HepG2 (cell line): ENCODE results near the gene ZNF860. TPM values are rescaled to one million over a fixed set of nuclear protein-coding genes. Genes with fewer than 3 reads are reported as not detected.

Source experiments
- BRD4 ChIP-seq: sonication (generic); formaldehyde crosslinking; IDR thresholded peaks from 2 replicates; pipeline ENCODE4 v1.4.0; 2020; ENCODE audit warnings: missing genetic modification reagents
- EEA1 ChIP-seq: sonication (generic); formaldehyde crosslinking; IDR thresholded peaks from 2 replicates; pipeline ENCODE4 v1.5.1; 2020; ENCODE audit warnings: mild to moderate bottlenecking, missing genetic modification reagents, borderline replicate concordance
- FOSL1 ChIP-seq: sonication (generic); formaldehyde crosslinking; IDR thresholded peaks from 2 replicates; pipeline ENCODE4 v1.9.0; 2021; ENCODE audit warnings: missing genetic modification reagents, borderline replicate concordance
- GFI1 ChIP-seq: sonication (generic); formaldehyde crosslinking; IDR thresholded peaks from 2 replicates; pipeline ENCODE4 v1.5.0; 2020; ENCODE audit warnings: missing genetic modification reagents, mild to moderate bottlenecking, borderline replicate concordance
- HDAC1 ChIP-seq: sonication (generic); formaldehyde crosslinking; IDR thresholded peaks from 2 replicates; pipeline ENCODE4 v1.5.1; 2020; ENCODE audit warnings: mild to moderate bottlenecking, missing genetic modification reagents
- KAT7 ChIP-seq: IDR thresholded peaks from 2 replicates; pipeline ENCODE4 v1.6.1; 2018; ENCODE audit warnings: borderline replicate concordance, missing compliant biosample characterization
- ONECUT2 ChIP-seq: sonication (generic); formaldehyde crosslinking; IDR thresholded peaks from 2 replicates; pipeline ENCODE4 v1.4.0; 2020; ENCODE audit warnings: missing genetic modification reagents
- RFXANK ChIP-seq: IDR thresholded peaks from 2 replicates; pipeline ENCODE4 v1.6.1; 2016
- SETDB1 ChIP-seq: sonication (generic); formaldehyde crosslinking; IDR thresholded peaks from 2 replicates; pipeline ENCODE4 v1.5.1; 2020; ENCODE audit warnings: missing genetic modification reagents, mild to moderate bottlenecking, borderline replicate concordance
- SYNCRIP ChIP-seq: fragments of 200-400 bp; formaldehyde crosslinking; IDR thresholded peaks from 2 replicates; pipeline ENCODE4 v1.6.1; 2018; ENCODE audit warnings: mild to moderate bottlenecking, low read depth, low read length; ENCODE audit not compliant: insufficient read depth
- TBL1XR1 ChIP-seq: fragments of 150-350 bp; IDR thresholded peaks from 2 replicates; pipeline ENCODE4 v1.6.1; 2014; ENCODE audit warnings: borderline replicate concordance, low read length; ENCODE audit not compliant: partially characterized antibody
- XBP1 ChIP-seq: sonication (generic); formaldehyde crosslinking; IDR thresholded peaks from 2 replicates; pipeline ENCODE4 v1.5.0; 2020; ENCODE audit warnings: missing genetic modification reagents
- ZNF496 ChIP-seq: sonication (generic); formaldehyde crosslinking; IDR thresholded peaks from 2 replicates; pipeline ENCODE4 v1.8.1; 2023; ENCODE audit warnings: mild to moderate bottlenecking, moderate library complexity, missing genetic modification reagents; ENCODE audit not compliant: insufficient replicate concordance
- ZNF547 ChIP-seq: sonication (generic); formaldehyde crosslinking; IDR thresholded peaks from 2 replicates; pipeline ENCODE4 v1.5.1; 2020; ENCODE audit warnings: mild to moderate bottlenecking, missing genetic modification reagents
- ZNF724P ChIP-seq: sonication (generic); formaldehyde crosslinking; IDR thresholded peaks from 2 replicates; pipeline ENCODE4 v1.8.0; 2022; ENCODE audit warnings: missing genetic modification reagents, borderline replicate concordance
- ZNF740 ChIP-seq: sonication (generic); formaldehyde crosslinking; IDR thresholded peaks from 2 replicates; pipeline ENCODE4 v1.4.0; 2020; ENCODE audit warnings: missing genetic modification reagents
- ZNF770 ChIP-seq: sonication (generic); formaldehyde crosslinking; IDR thresholded peaks from 2 replicates; pipeline ENCODE4 v1.5.0; 2020; ENCODE audit warnings: mild to moderate bottlenecking, missing genetic modification reagents
- ZNF788 ChIP-seq: sonication (generic); formaldehyde crosslinking; IDR thresholded peaks from 2 replicates; pipeline ENCODE4 v1.5.0; 2020; ENCODE audit warnings: mild to moderate bottlenecking, missing genetic modification reagents, borderline replicate concordance
- polyA plus RNA-seq, 8 experiments: library from polyadenylated mRNA; depleted of rRNA in 3 of 8; stranded (reverse) in 7 of 8; unstranded in 1 of 8; fragments of >200 nt; fragmentation: Illumina TruSeq in 4 of 8; extraction: Trizol in 4 of 8; gene quantifications; 2 replicates each; pipeline versions ENCODE4 v1.2.1 to v1.2.3, GENCODE V29; 2011 to 2016; ENCODE audit warnings: low read depth in 4 of 8, missing spikeins in 1 of 8, mixed read lengths in 1 of 8; ENCODE audit not compliant: insufficient read depth in 1 of 8
- total RNA-seq, 5 experiments: library from RNA; depleted of rRNA; stranded (reverse); fragments of >200 nt; fragmentation: Illumina TruSeq; extraction: Trizol; gene quantifications; 2 replicates each; pipeline ENCODE4 v1.2.3, GENCODE V29; 2016; ENCODE audit warnings: low read depth in 1 of 5
- TF ChIP-seq, protein P1 (sequence below): sonication (generic); formaldehyde crosslinking; IDR thresholded peaks from 2 replicates; pipeline ENCODE4 v1.4.0; 2020; ENCODE audit warnings: low read depth, mild to moderate bottlenecking, missing genetic modification reagents
- TF ChIP-seq, protein P2 (sequence below): sonication (generic); formaldehyde crosslinking; IDR thresholded peaks from 2 replicates; pipeline ENCODE4 v1.9.0; 2022; ENCODE audit warnings: low read depth, missing genetic modification reagents
- TF ChIP-seq, protein P3 (sequence below): sonication (generic); formaldehyde crosslinking; IDR thresholded peaks from 2 replicates; pipeline ENCODE4 v1.4.0; 2020; ENCODE audit warnings: missing genetic modification reagents

ZNF860 gene
- total and polyA plus RNA-seq, 2 of the 13 experiments (the other 11 are each of a cell fraction or from before 2014, with no cell fraction given) = 0.55 to 0.73 TPM

DNA sequence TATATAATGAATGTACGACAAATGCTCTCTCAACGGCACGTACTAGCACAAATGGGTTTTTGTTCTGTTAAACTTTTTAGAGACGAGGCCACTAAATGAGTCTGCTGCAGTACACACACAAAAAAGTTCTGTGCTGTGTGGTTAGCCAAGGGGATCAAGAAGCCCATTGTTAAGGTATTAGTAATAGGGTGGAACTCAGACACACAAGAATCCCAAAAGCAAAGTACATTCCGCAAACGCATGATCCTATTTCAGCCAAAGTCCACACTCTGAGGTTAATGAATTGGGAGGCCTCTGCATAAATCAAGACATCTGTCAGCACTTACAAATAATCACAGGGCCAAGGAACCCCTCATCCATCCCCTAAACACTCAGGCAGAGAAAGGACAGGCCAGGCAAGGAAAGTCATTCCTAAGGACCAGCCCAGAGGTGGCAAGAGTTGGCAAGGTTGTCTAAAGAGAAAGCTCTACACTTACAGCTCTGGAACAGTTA is 12.6 kb upstream of the ZNF860 start (continued):
- TF ChIP-seq, protein P1, sequence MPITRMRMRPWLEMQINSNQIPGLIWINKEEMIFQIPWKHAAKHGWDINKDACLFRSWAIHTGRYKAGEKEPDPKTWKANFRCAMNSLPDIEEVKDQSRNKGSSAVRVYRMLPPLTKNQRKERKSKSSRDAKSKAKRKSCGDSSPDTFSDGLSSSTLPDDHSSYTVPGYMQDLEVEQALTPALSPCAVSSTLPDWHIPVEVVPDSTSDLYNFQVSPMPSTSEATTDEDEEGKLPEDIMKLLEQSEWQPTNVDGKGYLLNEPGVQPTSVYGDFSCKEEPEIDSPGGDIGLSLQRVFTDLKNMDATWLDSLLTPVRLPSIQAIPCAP (CRISPR knock-in tag) = no peak
- no peak for TF ChIP-seq SYNCRIP
- no peak for TF ChIP-seq XBP1 (CRISPR knock-in tag)
- no peak for TF ChIP-seq KAT7 (CRISPR knock-in tag)
- no peak for TF ChIP-seq SETDB1
- peak; percentile 82 for TF ChIP-seq GFI1 (CRISPR knock-in tag)
- TF ChIP-seq RFXANK (CRISPR knock-in tag) = no peak
- TF ChIP-seq, protein P2, sequence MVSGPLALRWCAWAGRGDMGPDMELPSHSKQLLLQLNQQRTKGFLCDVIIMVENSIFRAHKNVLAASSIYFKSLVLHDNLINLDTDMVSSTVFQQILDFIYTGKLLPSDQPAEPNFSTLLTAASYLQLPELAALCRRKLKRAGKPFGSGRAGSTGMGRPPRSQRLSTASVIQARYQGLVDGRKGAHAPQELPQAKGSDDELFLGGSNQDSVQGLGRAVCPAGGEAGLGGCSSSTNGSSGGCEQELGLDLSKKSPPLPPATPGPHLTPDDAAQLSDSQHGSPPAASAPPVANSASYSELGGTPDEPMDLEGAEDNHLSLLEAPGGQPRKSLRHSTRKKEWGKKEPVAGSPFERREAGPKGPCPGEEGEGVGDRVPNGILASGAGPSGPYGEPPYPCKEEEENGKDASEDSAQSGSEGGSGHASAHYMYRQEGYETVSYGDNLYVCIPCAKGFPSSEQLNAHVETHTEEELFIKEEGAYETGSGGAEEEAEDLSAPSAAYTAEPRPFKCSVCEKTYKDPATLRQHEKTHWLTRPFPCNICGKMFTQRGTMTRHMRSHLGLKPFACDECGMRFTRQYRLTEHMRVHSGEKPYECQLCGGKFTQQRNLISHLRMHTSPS (CRISPR knock-in tag) = no peak
- no peak for TF ChIP-seq EEA1
- no peak for TF ChIP-seq ZNF496 (CRISPR knock-in tag)
- TF ChIP-seq ZNF724P (CRISPR knock-in tag) = no peak
- TF ChIP-seq BRD4 (CRISPR knock-in tag) = no peak
- no peak for TF ChIP-seq ZNF547 (CRISPR knock-in tag)
- TF ChIP-seq ZNF740 = no peak
- peak; percentile 35; the same call in 1 of the 2 replicates for TF ChIP-seq HDAC1 (CRISPR knock-in tag)
- TF ChIP-seq ZNF788 (CRISPR knock-in tag) = no peak
- no peak for TF ChIP-seq ONECUT2 (CRISPR knock-in tag)
- peak; percentile 51; the same call in 1 of the 2 replicates for TF ChIP-seq FOSL1 (CRISPR knock-in tag)
- TF ChIP-seq, protein P3, sequence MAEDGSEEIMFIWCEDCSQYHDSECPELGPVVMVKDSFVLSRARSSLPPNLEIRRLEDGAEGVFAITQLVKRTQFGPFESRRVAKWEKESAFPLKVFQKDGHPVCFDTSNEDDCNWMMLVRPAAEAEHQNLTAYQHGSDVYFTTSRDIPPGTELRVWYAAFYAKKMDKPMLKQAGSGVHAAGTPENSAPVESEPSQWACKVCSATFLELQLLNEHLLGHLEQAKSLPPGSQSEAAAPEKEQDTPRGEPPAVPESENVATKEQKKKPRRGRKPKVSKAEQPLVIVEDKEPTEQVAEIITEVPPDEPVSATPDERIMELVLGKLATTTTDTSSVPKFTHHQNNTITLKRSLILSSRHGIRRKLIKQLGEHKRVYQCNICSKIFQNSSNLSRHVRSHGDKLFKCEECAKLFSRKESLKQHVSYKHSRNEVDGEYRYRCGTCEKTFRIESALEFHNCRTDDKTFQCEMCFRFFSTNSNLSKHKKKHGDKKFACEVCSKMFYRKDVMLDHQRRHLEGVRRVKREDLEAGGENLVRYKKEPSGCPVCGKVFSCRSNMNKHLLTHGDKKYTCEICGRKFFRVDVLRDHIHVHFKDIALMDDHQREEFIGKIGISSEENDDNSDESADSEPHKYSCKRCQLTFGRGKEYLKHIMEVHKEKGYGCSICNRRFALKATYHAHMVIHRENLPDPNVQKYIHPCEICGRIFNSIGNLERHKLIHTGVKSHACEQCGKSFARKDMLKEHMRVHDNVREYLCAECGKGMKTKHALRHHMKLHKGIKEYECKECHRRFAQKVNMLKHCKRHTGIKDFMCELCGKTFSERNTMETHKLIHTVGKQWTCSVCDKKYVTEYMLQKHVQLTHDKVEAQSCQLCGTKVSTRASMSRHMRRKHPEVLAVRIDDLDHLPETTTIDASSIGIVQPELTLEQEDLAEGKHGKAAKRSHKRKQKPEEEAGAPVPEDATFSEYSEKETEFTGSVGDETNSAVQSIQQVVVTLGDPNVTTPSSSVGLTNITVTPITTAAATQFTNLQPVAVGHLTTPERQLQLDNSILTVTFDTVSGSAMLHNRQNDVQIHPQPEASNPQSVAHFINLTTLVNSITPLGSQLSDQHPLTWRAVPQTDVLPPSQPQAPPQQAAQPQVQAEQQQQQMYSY (CRISPR knock-in tag) = no peak
- peak; percentile 10; the same call in 1 of the 2 replicates for TF ChIP-seq ZNF770 (CRISPR knock-in tag)
- TF ChIP-seq TBL1XR1 = no peak
